Nephron progenitor cell (in vitro differentiated cells): ENCODE data around the gene STK10.
A peak's percentile ranks its signal among the peaks of the same experiment; 100 is the strongest.

Experiments used
- DNase-seq: peaks from one replicate; pipeline ENCODE4 v3.0.0; 2021
- H3K27ac Mint-ChIP-seq: 2 replicates; pipeline ENCODE4 v1.8.0; 2021; ENCODE audit warnings: mild to moderate bottlenecking, moderate library complexity, mixed read lengths
- H3K27me3 Mint-ChIP-seq: 2 replicates; pipeline ENCODE4 v1.8.0; 2021; ENCODE audit warnings: mild to moderate bottlenecking, low read depth, mixed read lengths; ENCODE audit not compliant: poor library complexity
- H3K36me3 Mint-ChIP-seq: 2 replicates; pipeline ENCODE4 v1.8.0; 2021; ENCODE audit warnings: low read depth, mixed read lengths
- H3K4me1 Mint-ChIP-seq: 2 replicates; pipeline ENCODE4 v1.8.0; 2021; ENCODE audit warnings: mixed read lengths
- H3K4me3 Mint-ChIP-seq: 2 replicates; pipeline ENCODE4 v1.8.0; 2021; ENCODE audit warnings: mild to moderate bottlenecking, moderate library complexity, mixed read lengths
- H3K9me3 Mint-ChIP-seq: 2 replicates; pipeline ENCODE4 v1.8.0; 2021; ENCODE audit warnings: mild to moderate bottlenecking, moderate library complexity, mixed read lengths
- TF ChIP-seq, protein P1 (sequence below): fragments of 200-600 bp; sonication (generic); IDR thresholded peaks from 2 replicates; pipeline ENCODE4 v1.5.0; 2021; ENCODE audit warnings: antibody characterized with exemption

Gene STK10

DNA sequence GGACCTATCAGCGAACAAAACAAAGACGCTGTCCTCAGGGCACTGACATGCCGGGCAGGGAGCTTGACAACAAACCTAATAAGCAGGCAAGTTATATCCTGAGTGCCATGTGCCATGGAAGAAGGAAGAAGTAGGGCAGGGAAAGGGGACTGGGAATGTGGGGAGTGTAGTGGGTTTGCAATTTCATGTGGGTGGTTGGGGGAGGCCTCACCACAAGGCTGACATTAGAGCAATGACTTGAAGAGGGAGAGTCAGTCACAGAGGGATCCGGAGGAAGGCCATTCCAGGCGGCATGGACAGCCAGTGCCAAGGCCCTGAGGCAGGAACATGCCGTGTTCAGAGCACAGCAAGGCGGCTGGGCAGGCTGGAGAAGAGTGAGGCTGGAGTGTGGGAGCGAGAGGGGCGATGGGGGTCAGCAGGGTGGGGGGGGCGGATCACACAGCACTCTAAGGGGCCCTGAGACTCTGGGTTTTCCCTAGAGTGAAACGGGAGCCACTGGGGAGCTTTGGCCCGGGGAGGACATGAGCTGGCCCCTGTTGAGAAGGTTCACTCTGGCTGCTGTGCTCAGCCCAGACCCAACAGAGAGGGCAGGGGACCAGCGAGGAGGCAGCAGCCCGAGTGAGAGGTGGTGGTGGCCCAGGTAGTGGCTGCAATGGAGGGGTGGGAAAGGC is 86.3 kb downstream of the STK10 start:
- Mint-ChIP-seq H3K4me1 (peaks cover 50% of the 10 kb centered on the region), H3K27ac (no peak overlapping the region), H3K9me3 (no peaks in the 10 kb centered on the region), H3K4me3 (no peak overlapping the region), H3K27me3 (peaks cover 11% of the 10 kb centered on the region), H3K36me3 (no peaks in the 10 kb centered on the region)
- no peak for DNase-seq
- TF ChIP-seq, protein P1, sequence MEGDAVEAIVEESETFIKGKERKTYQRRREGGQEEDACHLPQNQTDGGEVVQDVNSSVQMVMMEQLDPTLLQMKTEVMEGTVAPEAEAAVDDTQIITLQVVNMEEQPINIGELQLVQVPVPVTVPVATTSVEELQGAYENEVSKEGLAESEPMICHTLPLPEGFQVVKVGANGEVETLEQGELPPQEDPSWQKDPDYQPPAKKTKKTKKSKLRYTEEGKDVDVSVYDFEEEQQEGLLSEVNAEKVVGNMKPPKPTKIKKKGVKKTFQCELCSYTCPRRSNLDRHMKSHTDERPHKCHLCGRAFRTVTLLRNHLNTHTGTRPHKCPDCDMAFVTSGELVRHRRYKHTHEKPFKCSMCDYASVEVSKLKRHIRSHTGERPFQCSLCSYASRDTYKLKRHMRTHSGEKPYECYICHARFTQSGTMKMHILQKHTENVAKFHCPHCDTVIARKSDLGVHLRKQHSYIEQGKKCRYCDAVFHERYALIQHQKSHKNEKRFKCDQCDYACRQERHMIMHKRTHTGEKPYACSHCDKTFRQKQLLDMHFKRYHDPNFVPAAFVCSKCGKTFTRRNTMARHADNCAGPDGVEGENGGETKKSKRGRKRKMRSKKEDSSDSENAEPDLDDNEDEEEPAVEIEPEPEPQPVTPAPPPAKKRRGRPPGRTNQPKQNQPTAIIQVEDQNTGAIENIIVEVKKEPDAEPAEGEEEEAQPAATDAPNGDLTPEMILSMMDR = no peak

DNA sequence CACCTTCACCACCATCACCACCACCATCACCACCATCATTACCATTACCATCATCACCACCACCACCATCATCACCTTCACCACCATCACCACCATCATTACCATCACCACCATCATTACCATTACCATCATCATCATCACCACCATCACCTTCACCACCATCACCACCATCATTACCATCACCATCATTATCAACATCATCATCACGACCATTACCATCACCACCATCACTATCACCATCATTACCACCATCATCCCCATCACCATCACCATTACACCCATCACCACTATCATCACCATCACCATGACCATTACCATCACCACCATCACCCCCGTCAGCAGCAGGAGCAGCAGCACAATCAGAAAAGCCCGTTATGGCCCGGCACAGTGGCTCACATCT is 89.1 kb downstream of the STK10 start:
- no peaks in the 10 kb centered on the region for H3K36me3 Mint-ChIP-seq
- peaks cover 13% of the 10 kb centered on the region for H3K27me3 Mint-ChIP-seq
- H3K4me1 Mint-ChIP-seq = peaks cover 43% of the 10 kb centered on the region
- H3K27ac Mint-ChIP-seq = peak overlapping the region; percentile 3
- TF ChIP-seq, protein P1 = no peak
- H3K9me3 Mint-ChIP-seq = no peaks in the 10 kb centered on the region
- DNase-seq = no peak
- no peak overlapping the region for H3K4me3 Mint-ChIP-seq

DNA sequence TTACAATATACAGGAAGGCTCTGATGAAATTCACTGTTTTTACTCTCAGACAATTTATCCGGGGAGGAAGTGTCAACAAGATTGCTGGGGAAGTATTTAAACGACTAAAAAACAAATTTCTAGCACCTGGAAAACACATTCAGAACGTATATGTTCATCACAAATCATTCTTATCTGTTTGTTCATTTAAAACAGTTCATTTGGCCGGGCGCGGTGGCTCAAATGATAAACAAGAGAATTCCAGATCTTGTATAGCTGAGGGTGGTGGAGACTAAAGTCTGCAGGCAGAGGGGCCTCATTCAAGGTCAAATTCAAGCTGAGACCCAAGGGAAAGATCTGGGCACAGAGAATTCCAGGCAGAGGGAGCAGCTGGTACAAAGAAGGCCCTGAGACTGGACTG is 90.0 kb downstream of the STK10 start:
- H3K4me3 Mint-ChIP-seq = no peak overlapping the region
- H3K4me1 Mint-ChIP-seq = peaks cover 35% of the 10 kb centered on the region
- no peaks in the 10 kb centered on the region for H3K36me3 Mint-ChIP-seq
- H3K27me3 Mint-ChIP-seq = peaks cover 11% of the 10 kb centered on the region
- TF ChIP-seq, protein P1 = no peak
- no peak for DNase-seq
- H3K9me3 Mint-ChIP-seq = no peaks in the 10 kb centered on the region
- H3K27ac Mint-ChIP-seq = no peak overlapping the region

DNA sequence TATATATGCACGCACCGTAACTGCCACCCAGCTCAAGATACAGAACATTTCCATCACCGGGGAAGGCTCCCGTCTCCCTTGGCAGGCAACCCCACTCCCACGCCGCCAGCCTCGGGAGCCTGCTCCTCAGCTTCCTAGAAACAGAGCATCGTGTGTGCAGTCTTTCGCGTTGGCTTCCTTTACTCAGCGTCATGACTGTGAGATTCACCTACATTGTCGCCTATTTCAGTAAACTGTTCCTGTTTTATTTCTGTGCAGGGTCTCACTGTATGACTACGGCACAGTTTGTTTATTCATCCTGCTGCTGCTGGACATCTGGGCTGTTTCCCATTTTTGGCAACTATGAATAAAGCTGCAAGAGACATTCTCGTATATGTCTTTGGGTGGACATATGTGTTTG is 90.7 kb downstream of the STK10 start:
- no peak overlapping the region for H3K27ac Mint-ChIP-seq
- no peaks in the 10 kb centered on the region for H3K36me3 Mint-ChIP-seq
- peaks cover 11% of the 10 kb centered on the region for H3K27me3 Mint-ChIP-seq
- H3K9me3 Mint-ChIP-seq = no peaks in the 10 kb centered on the region
- TF ChIP-seq, protein P1 = no peak
- no peak for DNase-seq
- H3K4me3 Mint-ChIP-seq = no peak overlapping the region
- H3K4me1 Mint-ChIP-seq = peaks cover 28% of the 10 kb centered on the region

DNA sequence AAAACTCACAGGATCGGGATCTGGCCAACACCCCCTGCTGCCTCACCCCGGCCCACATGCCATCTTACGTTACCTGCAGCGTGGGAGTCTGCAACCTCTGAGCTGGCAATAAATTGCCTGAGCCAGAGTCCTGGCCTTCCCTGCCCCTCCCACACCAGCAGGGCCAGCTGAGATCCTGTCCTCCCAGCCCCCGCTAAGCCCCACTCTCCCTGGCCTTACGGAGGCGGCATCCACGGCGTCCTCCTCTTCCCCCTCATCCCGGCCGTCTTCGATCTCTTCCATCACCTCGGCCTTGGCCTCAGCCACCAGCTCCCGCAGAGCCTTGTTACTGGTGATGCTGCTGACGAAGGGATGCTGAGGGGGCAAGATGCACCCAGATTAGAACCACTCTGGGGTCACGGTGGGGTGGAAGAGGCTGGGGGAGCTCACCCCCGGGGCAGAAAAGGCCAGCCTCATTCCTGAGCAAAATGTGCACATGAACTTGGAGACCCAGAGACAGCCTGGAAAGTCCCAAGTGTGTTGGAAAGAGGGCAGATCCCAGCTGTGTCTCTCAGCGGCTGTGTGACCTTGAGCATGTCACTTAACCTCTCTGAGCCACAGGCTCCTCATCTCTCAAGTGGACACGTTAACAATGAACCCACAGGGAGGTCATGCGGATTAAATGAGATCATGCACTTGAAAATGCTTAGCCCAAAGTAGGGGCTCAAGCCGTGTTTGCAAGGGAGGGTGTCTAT is 91.7 kb downstream of the STK10 start:
- peak; percentile 53 for DNase-seq
- no peaks in the 10 kb centered on the region for H3K36me3 Mint-ChIP-seq
- TF ChIP-seq, protein P1 = no peak
- H3K4me3 Mint-ChIP-seq = no peak overlapping the region
- H3K9me3 Mint-ChIP-seq = no peaks in the 10 kb centered on the region
- no peak overlapping the region for H3K27ac Mint-ChIP-seq
- peaks cover 18% of the 10 kb centered on the region for H3K4me1 Mint-ChIP-seq
- H3K27me3 Mint-ChIP-seq = peaks cover 11% of the 10 kb centered on the region
